Kidney (tissue), 14 donors: ENCODE measurements around the gene RBM19. TPM values are rescaled to one million over a fixed set of nuclear protein-coding genes. Genes with fewer than 3 reads are reported as not detected.

Source experiments
- DNase-seq, 5 donors: peaks; one replicate each; pipeline ENCODE4 v3.0.0-alpha.2; 2013 to 2020
- FAIRE-seq: peaks from 2 replicates; lab custom pipeline; 2012; peaks lifted over from hg19 to GRCh38; lab: Jason Lieb, UNC
- H3K27ac ChIP-seq, 2 donors: one replicate each; pipeline ENCODE4 v1.7.0; 2013; ENCODE audit warnings: low read depth in 2 of 2, low read length in 2 of 2, inconsistent platforms in 1 of 2
- H3K27me3 ChIP-seq: one replicate; pipeline ENCODE4 v1.7.1; 2013; ENCODE audit warnings: low read length, inconsistent platforms; ENCODE audit not compliant: control insufficient read depth, insufficient read depth
- H3K36me3 ChIP-seq, 3 donors: one replicate each; pipeline versions ENCODE4 v1.7.0 to v1.7.1; 2013; ENCODE audit warnings: low read length in 3 of 3, control low read depth in 1 of 3, inconsistent platforms in 1 of 3; ENCODE audit not compliant: insufficient read depth in 3 of 3, control insufficient read depth in 2 of 3
- H3K4me1 ChIP-seq, 3 donors: one replicate each; pipeline versions ENCODE4 v1.7.0 to v1.7.1; 2013; ENCODE audit warnings: low read length in 3 of 3, inconsistent platforms in 1 of 3, low read depth in 1 of 3; ENCODE audit not compliant: control insufficient read depth in 2 of 3, insufficient read depth in 2 of 3
- H3K4me3 ChIP-seq, 3 donors: one replicate each; pipeline versions ENCODE4 v1.7.0 to v1.8.1; 2013; ENCODE audit warnings: low read length in 3 of 3, control low read depth in 1 of 3, inconsistent platforms in 1 of 3
- H3K9ac ChIP-seq, 3 donors: one replicate each; pipeline versions ENCODE4 v1.7.0 to v1.7.1; 2013; ENCODE audit warnings: low read length in 3 of 3, control low read depth in 1 of 3, inconsistent platforms in 1 of 3
- H3K9me3 ChIP-seq, 3 donors: one replicate each; pipeline versions ENCODE4 v1.7.0 to v1.7.1; 2013; ENCODE audit warnings: low read length in 3 of 3, control low read depth in 1 of 3, inconsistent platforms in 1 of 3; ENCODE audit not compliant: control insufficient read depth in 2 of 3, insufficient read depth in 1 of 3
- CTCF ChIP-seq: IDR thresholded peaks from 3 replicates; pipeline ENCODE4 v1.5.1; 2012; ENCODE audit warnings: mild to moderate bottlenecking, moderate library complexity, borderline replicate concordance; ENCODE audit not compliant: insufficient read depth; ENCODE audit errors: extremely low read depth
- intact Hi-C: fragments of 100-400 bp; cut with DNase I; formaldehyde crosslinking; loops from one replicate; pipeline ENCODE4 v1.11.1; 2022
- polyA plus RNA-seq: library from polyadenylated mRNA; stranded (reverse); fragments of 350-450 nt; fragmentation: Illumina TruSeq; extraction: RNeasy Lipid Tissue Mini Kit (QIAGEN cat#74804); gene quantifications from one replicate; pipeline ENCODE4 v1.2.3, GENCODE V29; 2014; ENCODE audit warnings: low read depth, low replicate concordance; ENCODE audit not compliant: insufficient read depth
- total RNA-seq: library from RNA; stranded (reverse); fragmentation: NEBNext Ultra II Directional; extraction: Animal tissue kit (Norgen Biotek cat#: 25700); gene quantifications from one replicate; pipeline ENCODE4 v1.2.1, GENCODE V29; 2021
- donor health status: control.
- donor health status: control.
- donor health status: control.
- donor health status: control.
- donor health status: control.
- donor health status: DM: yes; HTN: yes; CAD: no.
- donor health status: Normal renal cell carcinoma (clear cell type).

RBM19 gene
- total and polyA plus RNA-seq, 2 donors from 2014 or later: 12.3 to 34.7 TPM

- no peaks in the 10 kb centered on the region for H3K4me1 ChIP-seq
- H3K9me3 ChIP-seq: peaks cover 0 to 6% (median 5%) of the 10 kb centered on the region in 3 donors
- FAIRE-seq: no peak
- TF ChIP-seq CTCF: no peak
- no peaks in the 10 kb centered on the region for H3K36me3 ChIP-seq
- H3K4me3 ChIP-seq: no peak overlapping the region
- DNase-seq: no peak
- intact Hi-C loops: no loop called here
- H3K9ac ChIP-seq: no peak overlapping the region
- H3K27ac ChIP-seq: no peak overlapping the region
- no peaks in the 10 kb centered on the region for H3K27me3 ChIP-seq
Observed at GRCh38 chr12:113808095-113808951, 157.8 kb downstream of the RBM19 start.

GRCh38 chr12:113805673-113806072 is 160.5 kb downstream of the RBM19 start:
- Histone ChIP-seq H3K36me3 (no peaks in the 10 kb centered on the region), H3K27ac (no peak overlapping the region), H3K4me3 (no peak overlapping the region), H3K9me3 (peaks cover 0 to 5% (median 2%) of the 10 kb centered on the region in 3 donors), H3K9ac (no peak overlapping the region), H3K4me1 (no peaks in the 10 kb centered on the region), H3K27me3 (no peaks in the 10 kb centered on the region)
- no peak for FAIRE-seq
- intact Hi-C loops: no loop called here
- DNase-seq: no peak
- no peak for TF ChIP-seq CTCF

- H3K4me1 ChIP-seq: no peaks in the 10 kb centered on the region
- no peaks in the 10 kb centered on the region for H3K36me3 ChIP-seq
- no peak for TF ChIP-seq CTCF
- H3K27ac ChIP-seq: no peak overlapping the region
- H3K4me3 ChIP-seq: no peak overlapping the region
- peaks cover 0 to 5% (median 2%) of the 10 kb centered on the region in 3 donors for H3K9me3 ChIP-seq
- no peak overlapping the region for H3K9ac ChIP-seq
- H3K27me3 ChIP-seq: no peaks in the 10 kb centered on the region
- no peak for FAIRE-seq
- intact Hi-C loops: no loop called here
- DNase-seq: no peak
Observed at GRCh38 chr12:113804961-113805600, 161.0 kb downstream of the RBM19 start.
